Ishikawa (cell line): ENCODE results near the gene MAP4K4.

Experiments
- CEBPB ChIP-seq: IDR thresholded peaks from 2 replicates; pipeline ENCODE4 v1.6.1; 2012
- CREB1 ChIP-seq: IDR thresholded peaks from 2 replicates; pipeline ENCODE4 v1.6.1; 2012; ENCODE audit warnings: low read depth
- EP300 ChIP-seq: IDR thresholded peaks from 2 replicates; pipeline ENCODE4 v1.6.1; 2012; ENCODE audit warnings: borderline replicate concordance
- RAD21 ChIP-seq: IDR thresholded peaks from 2 replicates; pipeline ENCODE4 v1.6.1; 2012; ENCODE audit warnings: low read depth
- YY1 ChIP-seq: IDR thresholded peaks from 2 replicates; pipeline ENCODE4 v1.6.1; 2012; ENCODE audit warnings: low read depth
- ZBTB7A ChIP-seq: IDR thresholded peaks from 2 replicates; pipeline ENCODE4 v1.6.1; 2012; ENCODE audit warnings: low read depth
- TF ChIP-seq, protein P1 (sequence below): IDR thresholded peaks from 2 replicates; pipeline ENCODE4 v1.6.1; 2012

DNA sequence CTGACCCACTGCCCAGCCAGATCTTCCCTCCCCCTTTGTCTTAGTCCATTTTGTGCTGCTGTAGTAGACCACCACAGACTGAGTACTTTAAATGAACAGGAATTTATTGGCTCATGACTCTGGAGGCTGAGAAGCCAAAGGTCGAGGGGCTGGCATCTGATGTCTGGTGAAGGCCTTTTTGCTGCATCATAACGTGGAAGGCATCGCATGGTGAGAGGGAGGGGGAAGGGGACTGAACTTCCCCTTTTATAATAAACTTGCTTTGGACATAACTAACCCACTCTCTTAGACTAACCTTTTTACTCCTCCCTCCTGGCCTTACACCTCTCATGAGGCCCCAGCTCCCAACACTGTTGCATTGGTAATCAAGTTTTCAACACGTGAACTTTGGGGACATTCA is 83.8 kb downstream of the MAP4K4 start:
- TF ChIP-seq CEBPB = no peak
- TF ChIP-seq EP300 = no peak
- TF ChIP-seq RAD21 = no peak
- TF ChIP-seq YY1 = no peak
- TF ChIP-seq CREB1 = no peak
- TF ChIP-seq, protein P1, sequence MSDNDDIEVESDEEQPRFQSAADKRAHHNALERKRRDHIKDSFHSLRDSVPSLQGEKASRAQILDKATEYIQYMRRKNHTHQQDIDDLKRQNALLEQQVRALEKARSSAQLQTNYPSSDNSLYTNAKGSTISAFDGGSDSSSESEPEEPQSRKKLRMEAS = no peak
- no peak for TF ChIP-seq ZBTB7A
